Osteoblast (primary cell): Measurements from ENCODE around the gene LY6G6F. TPM values are rescaled to one million over a fixed set of nuclear protein-coding genes. Genes with fewer than 3 reads are reported as not detected.

Source experiments
- DNase-seq: peaks from one replicate; pipeline ENCODE4 v3.0.0; 2011; ENCODE audit warnings: low spot score, mixed read lengths; ENCODE audit not compliant: insufficient read length; ENCODE audit errors: missing footprints
- H2AFZ ChIP-seq: 2 replicates; pipeline ENCODE4 v1.6.0; 2011; ENCODE audit warnings: mild to moderate bottlenecking, low read length
- H3K27ac ChIP-seq: 2 replicates; pipeline ENCODE4 v1.5.1; 2011; ENCODE audit warnings: mild to moderate bottlenecking, low read depth, low read length, moderate library complexity
- H3K27me3 ChIP-seq: 2 replicates; pipeline ENCODE4 v1.6.0; 2012; ENCODE audit warnings: mild to moderate bottlenecking, control low read depth, inconsistent platforms, low read length, moderate library complexity; ENCODE audit not compliant: insufficient read depth
- H3K36me3 ChIP-seq: 2 replicates; pipeline ENCODE4 v1.5.1; 2011; ENCODE audit warnings: mild to moderate bottlenecking, low read length, control low read depth, moderate library complexity; ENCODE audit not compliant: insufficient read depth
- H3K4me1 ChIP-seq: 2 replicates; pipeline ENCODE4 v1.5.1; 2011; ENCODE audit warnings: mild to moderate bottlenecking, low read length, control low read depth, moderate library complexity; ENCODE audit not compliant: insufficient read depth
- H3K4me2 ChIP-seq: 2 replicates; pipeline ENCODE4 v1.6.0; 2011; ENCODE audit warnings: mild to moderate bottlenecking, low read length; ENCODE audit not compliant: insufficient read depth
- H3K4me3 ChIP-seq: fragments of 200-600 bp; sonication (generic); 3 replicates; pipeline ENCODE4 v1.5.1; 2012; ENCODE audit warnings: mild to moderate bottlenecking, low read length, inconsistent platforms; ENCODE audit not compliant: insufficient read depth
- H3K79me2 ChIP-seq: 2 replicates; pipeline ENCODE4 v1.6.0; 2012; ENCODE audit warnings: mild to moderate bottlenecking, low read length, control low read depth, inconsistent platforms; ENCODE audit not compliant: insufficient read depth
- H3K9me3 ChIP-seq: 2 replicates; pipeline ENCODE4 v1.5.1; 2011; ENCODE audit warnings: low read depth, low read length, control low read depth
- H4K20me1 ChIP-seq: 2 replicates; pipeline ENCODE4 v1.6.0; 2012; ENCODE audit warnings: mild to moderate bottlenecking, low read length, control low read depth; ENCODE audit not compliant: insufficient read depth
- total RNA-seq: library from RNA; depleted of rRNA; stranded (reverse); fragments of >200 nt; gene quantifications from 2 replicates; pipeline ENCODE4 v1.2.3, GENCODE V29; 2012
- TF ChIP-seq, protein P1 (sequence below): IDR thresholded peaks from 2 replicates; pipeline ENCODE4 v1.5.1; 2011; ENCODE audit warnings: mild to moderate bottlenecking, low read depth, low read length, moderate library complexity; ENCODE audit errors: extremely low read depth

Gene LY6G6F
- total RNA-seq, 1 donor: not detected

GRCh38 chr6:31728767-31729514, 22.3 kb downstream of the LY6G6F start, which contains the start of gene DDAH2:
Gene DDAH2 (minus strand): TSS chr6:31729299. CDS start chr6:31729161, 138 bp downstream.
- Histone ChIP-seq H3K27ac (peak within 1 kb of the TSS; percentile 87), H2AFZ (peak within 1 kb of the TSS; percentile 82), H3K4me2 (peak within 1 kb of the TSS; percentile 91), H3K4me1 (peaks cover 18% of the 10 kb centered on the region), H3K9me3 (no peaks in the 10 kb centered on the region), H4K20me1 (peaks cover 18% of the 10 kb centered on the region), H3K4me3 (peak within 1 kb of the TSS; percentile 92), H3K36me3 (peaks cover 50% of the 10 kb centered on the region), H3K27me3 (no peaks in the 10 kb centered on the region), H3K79me2 (peaks cover 23% of the 10 kb centered on the region)
- DNase-seq: peak; percentile 91
- TF ChIP-seq, protein P1, sequence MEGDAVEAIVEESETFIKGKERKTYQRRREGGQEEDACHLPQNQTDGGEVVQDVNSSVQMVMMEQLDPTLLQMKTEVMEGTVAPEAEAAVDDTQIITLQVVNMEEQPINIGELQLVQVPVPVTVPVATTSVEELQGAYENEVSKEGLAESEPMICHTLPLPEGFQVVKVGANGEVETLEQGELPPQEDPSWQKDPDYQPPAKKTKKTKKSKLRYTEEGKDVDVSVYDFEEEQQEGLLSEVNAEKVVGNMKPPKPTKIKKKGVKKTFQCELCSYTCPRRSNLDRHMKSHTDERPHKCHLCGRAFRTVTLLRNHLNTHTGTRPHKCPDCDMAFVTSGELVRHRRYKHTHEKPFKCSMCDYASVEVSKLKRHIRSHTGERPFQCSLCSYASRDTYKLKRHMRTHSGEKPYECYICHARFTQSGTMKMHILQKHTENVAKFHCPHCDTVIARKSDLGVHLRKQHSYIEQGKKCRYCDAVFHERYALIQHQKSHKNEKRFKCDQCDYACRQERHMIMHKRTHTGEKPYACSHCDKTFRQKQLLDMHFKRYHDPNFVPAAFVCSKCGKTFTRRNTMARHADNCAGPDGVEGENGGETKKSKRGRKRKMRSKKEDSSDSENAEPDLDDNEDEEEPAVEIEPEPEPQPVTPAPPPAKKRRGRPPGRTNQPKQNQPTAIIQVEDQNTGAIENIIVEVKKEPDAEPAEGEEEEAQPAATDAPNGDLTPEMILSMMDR: peak; percentile 64

- Histone ChIP-seq H3K9me3 (no peaks in the 10 kb centered on the region), H4K20me1 (peaks cover 24% of the 10 kb centered on the region), H3K4me3 (peak overlapping the region; percentile 92), H2AFZ (peak overlapping the region; percentile 82), H3K27ac (peak overlapping the region; percentile 87), H3K4me2 (peak overlapping the region; percentile 91), H3K36me3 (peaks cover 56% of the 10 kb centered on the region), H3K4me1 (peaks cover 24% of the 10 kb centered on the region), H3K27me3 (no peaks in the 10 kb centered on the region), H3K79me2 (peaks cover 29% of the 10 kb centered on the region)
- TF ChIP-seq, protein P1: no peak
- peak; percentile 99 for DNase-seq
Measured at GRCh38 chr6:31729515-31729978, 22.9 kb downstream of the LY6G6F start.

GRCh38 chr6:31729979-31730630, 23.4 kb downstream of the LY6G6F start:
- TF ChIP-seq, protein P1: no peak

GRCh38 chr6:31730631-31731086, 24.0 kb downstream of the LY6G6F start:
- H3K4me1 ChIP-seq: peaks cover 27% of the 10 kb centered on the region
- peaks cover 40% of the 10 kb centered on the region for H3K79me2 ChIP-seq
- peaks cover 28% of the 10 kb centered on the region for H4K20me1 ChIP-seq
- no peak overlapping the region for H2AFZ ChIP-seq
- peak; percentile 52 for DNase-seq
- H3K9me3 ChIP-seq: no peaks in the 10 kb centered on the region
- peak overlapping the region; percentile 87 for H3K27ac ChIP-seq
- H3K36me3 ChIP-seq: peaks cover 56% of the 10 kb centered on the region
- H3K4me2 ChIP-seq: peak overlapping the region; percentile 91
- peak overlapping the region; percentile 92 for H3K4me3 ChIP-seq
- TF ChIP-seq, protein P1: no peak
- no peaks in the 10 kb centered on the region for H3K27me3 ChIP-seq

More at GRCh38 chr6:31729979-31730630, 23.4 kb downstream of the LY6G6F start:
- Histone ChIP-seq H3K4me3 (peak overlapping the region; percentile 92), H3K4me1 (peaks cover 27% of the 10 kb centered on the region), H3K4me2 (peak overlapping the region; percentile 91), H3K27me3 (no peaks in the 10 kb centered on the region), H4K20me1 (peaks cover 28% of the 10 kb centered on the region), H3K27ac (peak overlapping the region; percentile 87), H3K79me2 (peaks cover 34% of the 10 kb centered on the region), H2AFZ (peak overlapping the region; percentile 65), H3K36me3 (peaks cover 56% of the 10 kb centered on the region), H3K9me3 (no peaks in the 10 kb centered on the region)
- peak; percentile 97 for DNase-seq
